Measurements from ENCODE around the gene DNMT3A.

The DNMT3A gene

DNA sequence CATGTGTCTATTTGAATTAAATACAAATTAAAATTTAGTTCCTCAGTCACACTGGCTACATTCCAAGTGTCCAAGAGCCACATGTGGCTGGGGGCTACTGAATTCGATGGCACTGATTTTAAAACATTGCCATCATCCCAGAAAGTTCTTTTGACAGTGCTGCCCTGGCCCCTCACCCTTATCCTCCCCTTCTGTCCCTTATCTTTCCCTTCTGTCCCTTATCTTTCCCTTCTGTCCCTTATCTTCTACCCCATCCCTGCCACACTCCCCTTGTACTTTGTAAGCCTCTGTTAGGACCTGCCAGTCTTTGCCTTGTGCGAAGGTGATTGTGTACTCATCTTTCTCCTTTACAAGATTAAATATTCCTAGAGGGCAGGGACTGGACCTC lies 85.2 kb downstream of the DNMT3A start:
- H3K4me3 ChIP-seq (ENCODE audit: low read depth in 1 of 2, low read length in 2 of 2), result no peak overlapping the region
- H3K79me2 ChIP-seq (ENCODE audit: insufficient read depth, low read length), result peaks cover 6% of the 10 kb centered on the region
- H4K20me1 ChIP-seq (ENCODE audit: insufficient read depth, low read length), result no peaks in the 10 kb centered on the region
- no peak overlapping the region for H3K9ac ChIP-seq (ENCODE audit: low read depth, low read length)
- H3K27ac ChIP-seq (ENCODE audit: low read length), result no peak overlapping the region
- no peaks in the 10 kb centered on the region for H3K27me3 ChIP-seq (ENCODE audit: insufficient read depth, low read length, poor library complexity)
- no peak overlapping the region for H2AFZ ChIP-seq (ENCODE audit: low read depth, low read length)
- H3K4me1 ChIP-seq (ENCODE audit: insufficient read depth, low read length), result peaks cover 5% of the 10 kb centered on the region; the same call in 1 of the 2 replicates
- no peaks in the 10 kb centered on the region for H3K9me3 ChIP-seq (ENCODE audit: insufficient read depth, low read length, severe bottlenecking)
- TF ChIP-seq EZH2 (IDR thresholded peaks at IDR 0.05; ENCODE audit: borderline replicate concordance, low read depth, low read length, severe bottlenecking), result no peak
- TF ChIP-seq, protein P1, sequence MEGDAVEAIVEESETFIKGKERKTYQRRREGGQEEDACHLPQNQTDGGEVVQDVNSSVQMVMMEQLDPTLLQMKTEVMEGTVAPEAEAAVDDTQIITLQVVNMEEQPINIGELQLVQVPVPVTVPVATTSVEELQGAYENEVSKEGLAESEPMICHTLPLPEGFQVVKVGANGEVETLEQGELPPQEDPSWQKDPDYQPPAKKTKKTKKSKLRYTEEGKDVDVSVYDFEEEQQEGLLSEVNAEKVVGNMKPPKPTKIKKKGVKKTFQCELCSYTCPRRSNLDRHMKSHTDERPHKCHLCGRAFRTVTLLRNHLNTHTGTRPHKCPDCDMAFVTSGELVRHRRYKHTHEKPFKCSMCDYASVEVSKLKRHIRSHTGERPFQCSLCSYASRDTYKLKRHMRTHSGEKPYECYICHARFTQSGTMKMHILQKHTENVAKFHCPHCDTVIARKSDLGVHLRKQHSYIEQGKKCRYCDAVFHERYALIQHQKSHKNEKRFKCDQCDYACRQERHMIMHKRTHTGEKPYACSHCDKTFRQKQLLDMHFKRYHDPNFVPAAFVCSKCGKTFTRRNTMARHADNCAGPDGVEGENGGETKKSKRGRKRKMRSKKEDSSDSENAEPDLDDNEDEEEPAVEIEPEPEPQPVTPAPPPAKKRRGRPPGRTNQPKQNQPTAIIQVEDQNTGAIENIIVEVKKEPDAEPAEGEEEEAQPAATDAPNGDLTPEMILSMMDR (IDR thresholded peaks at IDR 0.05; ENCODE audit: borderline replicate concordance, extremely low read depth, low read length, poor library complexity, severe bottlenecking), result no peak
- no peak overlapping the region for H3K4me2 ChIP-seq (ENCODE audit: insufficient read depth, low read length)
- DNase-seq (no peak), ATAC-seq (ENCODE audit: insufficient read depth, low read depth) (no peak)
- peaks cover 58% of the 10 kb centered on the region for H3K36me3 ChIP-seq (ENCODE audit: insufficient read depth, low read length)

DNA sequence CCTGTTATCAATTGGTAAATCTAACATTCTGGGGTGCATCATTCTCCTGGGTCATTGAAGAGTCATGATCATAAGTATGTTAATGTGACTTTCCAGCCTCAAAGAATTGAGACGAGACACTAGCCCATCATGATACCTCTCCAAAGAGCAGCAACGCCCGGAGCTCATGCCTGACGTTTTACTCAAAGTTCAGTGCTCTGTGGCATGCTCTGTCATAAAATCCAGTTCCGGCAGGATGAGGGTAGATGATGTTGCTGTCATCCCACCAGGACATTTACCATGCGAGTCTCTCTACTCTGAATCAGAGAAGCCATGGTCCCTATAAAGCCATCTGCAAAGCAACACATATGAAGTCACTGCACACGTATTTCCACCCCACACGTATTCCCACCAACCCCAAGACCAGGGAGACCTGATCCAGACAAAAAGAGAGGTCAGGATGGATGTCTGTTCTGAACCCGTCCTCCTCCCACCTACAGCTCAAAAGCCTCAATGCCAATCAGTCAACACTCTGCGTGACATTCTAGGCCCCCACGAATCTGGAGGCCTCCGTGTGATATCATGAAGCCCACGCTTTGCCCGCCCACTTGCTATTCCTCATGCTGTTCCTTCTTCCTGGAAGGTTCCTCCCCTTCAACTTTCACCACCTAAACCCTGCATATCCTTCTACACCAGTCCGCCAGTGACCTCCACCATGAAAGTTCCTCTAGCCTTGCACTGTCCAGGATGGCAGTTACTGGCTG lies 85.8 kb downstream of the DNMT3A start:
- no peaks in the 10 kb centered on the region for H3K27me3 ChIP-seq (ENCODE audit: insufficient read depth, low read length, poor library complexity)
- no peak overlapping the region for H3K9ac ChIP-seq (ENCODE audit: low read depth, low read length)
- H3K36me3 ChIP-seq (ENCODE audit: insufficient read depth, low read length), result peaks cover 58% of the 10 kb centered on the region
- ATAC-seq (ENCODE audit: insufficient read depth, low read depth), result no peak
- no peak overlapping the region for H3K4me2 ChIP-seq (ENCODE audit: insufficient read depth, low read length)
- TF ChIP-seq, protein P1 (IDR thresholded peaks at IDR 0.05; ENCODE audit: borderline replicate concordance, extremely low read depth, low read length, poor library complexity, severe bottlenecking), result no peak
- no peak for TF ChIP-seq EZH2 (IDR thresholded peaks at IDR 0.05; ENCODE audit: borderline replicate concordance, low read depth, low read length, severe bottlenecking)
- peaks cover 10% of the 10 kb centered on the region for H3K4me1 ChIP-seq (ENCODE audit: insufficient read depth, low read length)
- H3K9me3 ChIP-seq (ENCODE audit: insufficient read depth, low read length, severe bottlenecking), result no peaks in the 10 kb centered on the region
- DNase-seq, result no peak
- no peaks in the 10 kb centered on the region for H4K20me1 ChIP-seq (ENCODE audit: insufficient read depth, low read length)
- peaks cover 10% of the 10 kb centered on the region for H3K79me2 ChIP-seq (ENCODE audit: insufficient read depth, low read length)
- H2AFZ ChIP-seq (ENCODE audit: low read depth, low read length), result no peak overlapping the region
- no peak overlapping the region for H3K4me3 ChIP-seq (ENCODE audit: low read depth in 1 of 2, low read length in 2 of 2)
- H3K27ac ChIP-seq (ENCODE audit: low read length), result no peak overlapping the region

DNA sequence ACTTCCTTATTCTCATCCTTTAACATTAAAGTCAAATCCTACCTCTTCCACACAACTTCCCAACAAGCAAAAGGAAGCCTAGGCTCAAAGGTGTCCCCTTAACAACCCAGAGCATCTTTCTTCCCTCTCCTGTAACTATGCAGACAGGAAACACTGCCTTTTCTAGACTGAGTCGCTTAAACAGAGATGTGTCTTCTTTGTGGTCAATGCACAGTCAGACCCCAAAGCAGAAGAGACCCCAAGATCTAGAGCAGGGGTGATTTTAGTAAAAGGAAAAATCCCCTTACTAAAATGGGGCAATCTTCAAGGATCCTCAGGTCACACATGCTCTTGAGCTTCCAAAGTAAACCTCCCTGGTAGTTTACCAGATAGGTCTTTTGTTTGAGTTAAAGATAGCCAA lies 86.8 kb downstream of the DNMT3A start:
- peaks cover 18% of the 10 kb centered on the region for H3K4me1 ChIP-seq (ENCODE audit: insufficient read depth, low read length)
- peaks cover 53% of the 10 kb centered on the region for H3K36me3 ChIP-seq (ENCODE audit: insufficient read depth, low read length)
- no peak for ATAC-seq (ENCODE audit: insufficient read depth, low read depth)
- H2AFZ ChIP-seq (ENCODE audit: low read depth, low read length), result no peak overlapping the region
- no peaks in the 10 kb centered on the region for H4K20me1 ChIP-seq (ENCODE audit: insufficient read depth, low read length)
- no peak overlapping the region for H3K27ac ChIP-seq (ENCODE audit: low read length)
- H3K4me3 ChIP-seq (ENCODE audit: low read depth in 1 of 2, low read length in 2 of 2), result no peak overlapping the region
- no peak for TF ChIP-seq EZH2 (IDR thresholded peaks at IDR 0.05; ENCODE audit: borderline replicate concordance, low read depth, low read length, severe bottlenecking)
- TF ChIP-seq, protein P1 (IDR thresholded peaks at IDR 0.05; ENCODE audit: borderline replicate concordance, extremely low read depth, low read length, poor library complexity, severe bottlenecking), result no peak
- no peak overlapping the region for H3K4me2 ChIP-seq (ENCODE audit: insufficient read depth, low read length)
- no peak for DNase-seq
- no peak overlapping the region for H3K9ac ChIP-seq (ENCODE audit: low read depth, low read length)
- H3K79me2 ChIP-seq (ENCODE audit: insufficient read depth, low read length), result peaks cover 20% of the 10 kb centered on the region
- H3K9me3 ChIP-seq (ENCODE audit: insufficient read depth, low read length, severe bottlenecking), result no peaks in the 10 kb centered on the region
- no peaks in the 10 kb centered on the region for H3K27me3 ChIP-seq (ENCODE audit: insufficient read depth, low read length, poor library complexity)

Data from DND-41 (cell line).